Endothelial cell of umbilical vein (primary cell): ENCODE data around the gene MRC2. TPM values are rescaled to one million over a fixed set of nuclear protein-coding genes. Genes with fewer than 3 reads are reported as not detected.

Experiments
- BruUV-seq: library from RNA; stranded (reverse); fragments of 400-500 nt; replicated peaks from 2 replicates; lab custom pipeline; 2021; lab: Mats Ljungman, UMichigan
- CTCF ChIA-PET: fragments of 300-600, 350-600 bp; sonication (Branson Sonifier 250); formaldehyde crosslinking; loops from one replicate; lab custom pipeline; 2021; ENCODE audit warnings: antibody characterized with exemption, inconsistent platforms; lab: Charles Lee
- POLR2A ChIA-PET: fragments of 300-600, 350-600 bp; sonication (Branson Sonifier 250); formaldehyde crosslinking; loops from one replicate; lab custom pipeline; 2021; ENCODE audit warnings: antibody characterized with exemption, inconsistent platforms; lab: Charles Lee
- DNase-seq: peaks from one replicate; pipeline ENCODE4 v3.0.0-alpha.2; 2011; ENCODE audit warnings: low read depth, low spot score
- FAIRE-seq: peaks from 2 replicates; lab custom pipeline; 2011; peaks lifted over from hg19 to GRCh38; lab: Jason Lieb, UNC
- H2AFZ ChIP-seq: 2 replicates; pipeline ENCODE4 v1.6.0; 2012; ENCODE audit warnings: low read depth, low read length, control low read depth, inconsistent platforms
- H3K27ac ChIP-seq: 2 replicates; pipeline ENCODE4 v1.5.1; 2011; ENCODE audit warnings: low read depth, mild to moderate bottlenecking, control low read depth, low read length, moderate library complexity; ENCODE audit not compliant: insufficient read depth
- H3K27me3 ChIP-seq, 2 experiments: 2 replicates each; pipeline versions ENCODE4 v1.6.0 to v1.6.1; 2011; ENCODE audit warnings: low read length in 2 of 2, mixed read lengths in 1 of 2; ENCODE audit not compliant: control insufficient read depth in 2 of 2, insufficient read depth in 2 of 2
- H3K36me3 ChIP-seq, 2 experiments: 2 replicates in 1 of 2; 3 replicates in 1 of 2; pipeline ENCODE4 v1.5.1; 2011; ENCODE audit warnings: low read length in 2 of 2, mild to moderate bottlenecking in 1 of 2, moderate library complexity in 1 of 2; ENCODE audit not compliant: control insufficient read depth in 2 of 2, insufficient read depth in 2 of 2; ENCODE audit errors: extremely low read depth in 1 of 2
- H3K4me1 ChIP-seq: 3 replicates; pipeline ENCODE4 v1.5.1; 2011; ENCODE audit warnings: mild to moderate bottlenecking, low read length; ENCODE audit not compliant: control insufficient read depth, insufficient read depth; ENCODE audit errors: extremely low read depth
- H3K4me2 ChIP-seq: 2 replicates; pipeline ENCODE4 v1.6.1; 2011; ENCODE audit warnings: low read length, control low read depth, mixed read lengths; ENCODE audit not compliant: insufficient read depth
- H3K4me3 ChIP-seq, 3 experiments: fragments of 200-600 bp in 1 of 3; sonication (generic), shearing (Covaris generic) in 1 of 3; replicated peaks in 1 of 3; 2 replicates each; pipeline ENCODE4 v1.5.1; 2011 to 2016; ENCODE audit warnings: control low read depth in 3 of 3, low read length in 3 of 3, mild to moderate bottlenecking in 2 of 3, inconsistent platforms in 1 of 3, low read depth in 1 of 3, moderate library complexity in 1 of 3; ENCODE audit not compliant: insufficient read depth in 1 of 3
- H3K79me2 ChIP-seq: 2 replicates; pipeline ENCODE4 v1.6.0; 2012; ENCODE audit warnings: low read length, inconsistent platforms; ENCODE audit not compliant: control insufficient read depth, insufficient read depth
- H3K9ac ChIP-seq: replicated peaks from 2 replicates; pipeline ENCODE3; 2011; ENCODE audit warnings: low read length, control low read depth; ENCODE audit not compliant: insufficient read depth; ENCODE audit errors: extremely low read depth
- H3K9me1 ChIP-seq: replicated peaks from 3 replicates; pipeline ENCODE4 v1.6.0; 2011; ENCODE audit warnings: mild to moderate bottlenecking, low read length; ENCODE audit not compliant: control insufficient read depth, insufficient read depth; ENCODE audit errors: extremely low read depth
- H3K9me3 ChIP-seq: replicated peaks from 2 replicates; pipeline ENCODE4 v1.5.1; 2012; ENCODE audit warnings: low read length, inconsistent platforms; ENCODE audit not compliant: control insufficient read depth, insufficient read depth
- H4K20me1 ChIP-seq: replicated peaks from 2 replicates; pipeline ENCODE3; 2011; ENCODE audit warnings: mild to moderate bottlenecking, low read length; ENCODE audit not compliant: control insufficient read depth, insufficient read depth; ENCODE audit errors: extremely low read depth
- EZH2 ChIP-seq: IDR thresholded peaks from 2 replicates; pipeline ENCODE4 v1.6.1; 2012; ENCODE audit warnings: borderline replicate concordance, low read depth, mild to moderate bottlenecking, moderate library complexity, low read length, inconsistent platforms; ENCODE audit not compliant: severe bottlenecking
- FOS ChIP-seq: IDR thresholded peaks from 2 replicates; pipeline ENCODE4 v1.6.1; 2011; ENCODE audit warnings: mild to moderate bottlenecking, low read length, moderate library complexity, borderline replicate concordance; ENCODE audit not compliant: insufficient read depth
- GATA2 ChIP-seq: IDR thresholded peaks from 2 replicates; pipeline ENCODE4 v1.7.0; 2011; ENCODE audit warnings: low read depth, mild to moderate bottlenecking, moderate library complexity, mixed read lengths, low read length; ENCODE audit not compliant: insufficient read length, insufficient read depth
- JUN ChIP-seq: IDR thresholded peaks from 2 replicates; pipeline ENCODE4 v1.6.1; 2011; ENCODE audit warnings: borderline replicate concordance, low read depth; ENCODE audit not compliant: insufficient read length, insufficient read depth
- MYC ChIP-seq: IDR thresholded peaks from one replicate; pipeline ENCODE4 v1.6.1; 2011; ENCODE audit warnings: mild to moderate bottlenecking, low read depth, low read length
- POLR2A ChIP-seq: IDR thresholded peaks from 2 replicates; pipeline ENCODE4 v1.6.1; 2012; ENCODE audit warnings: low read depth, mild to moderate bottlenecking, control low read depth, low read length
- POLR2AphosphoS5 ChIP-seq: IDR thresholded peaks from 2 replicates; pipeline ENCODE4 v1.6.1; 2012; ENCODE audit warnings: low read depth, mild to moderate bottlenecking, control low read depth, low read length, moderate library complexity; ENCODE audit not compliant: insufficient read depth
- dilution Hi-C: fragments of 300-500 bp; cut with MboI; formaldehyde crosslinking; loops from one replicate; pipeline ENCODE4 v1.15.0; 2019; ENCODE audit warnings: low sequenced_read_pairs; ENCODE audit not compliant: extremely low pct_ligation_motif_present
- intact Hi-C: fragments of 100-400 bp; cut with micrococcal nuclease; formaldehyde crosslinking; loops from one replicate; pipeline ENCODE4 v1.10.0; 2022
- polyA plus RNA-seq, 4 experiments: library from polyadenylated mRNA; depleted of rRNA in 3 of 4; stranded (reverse) in 3 of 4; unstranded in 1 of 4; fragments of >200 nt; gene quantifications; 2 replicates each; pipeline versions ENCODE4 v1.2.1 to v1.2.3, GENCODE V29; 2011 to 2012; ENCODE audit warnings: missing spikeins in 1 of 4
- total RNA-seq: library from RNA; stranded (reverse); gene quantifications from 2 replicates; pipeline ENCODE4 v1.2.3, GENCODE V29; 2021
- TF ChIP-seq, protein P1 (sequence below), 2 donors: IDR thresholded peaks; 1 replicate in 1 of 2; 2 replicates in 1 of 2; pipeline ENCODE4 v1.5.1; 2011; ENCODE audit warnings: low read length in 2 of 2, mild to moderate bottlenecking in 2 of 2, moderate library complexity in 2 of 2, control low read depth in 1 of 2, inconsistent platforms in 1 of 2, low read depth in 1 of 2; ENCODE audit not compliant: insufficient read depth in 1 of 2; ENCODE audit errors: extremely low read depth in 1 of 2
- TF ChIP-seq, protein P2 (sequence below): IDR thresholded peaks from 2 replicates; pipeline ENCODE4 v1.6.1; 2011; ENCODE audit not compliant: insufficient read depth, insufficient read length

Gene MRC2
- total and polyA plus RNA-seq, 2 donors (not counting 3 experiments of a cell fraction or from before 2014, with no cell fraction given) = 30.6 to 52.7 TPM

DNA sequence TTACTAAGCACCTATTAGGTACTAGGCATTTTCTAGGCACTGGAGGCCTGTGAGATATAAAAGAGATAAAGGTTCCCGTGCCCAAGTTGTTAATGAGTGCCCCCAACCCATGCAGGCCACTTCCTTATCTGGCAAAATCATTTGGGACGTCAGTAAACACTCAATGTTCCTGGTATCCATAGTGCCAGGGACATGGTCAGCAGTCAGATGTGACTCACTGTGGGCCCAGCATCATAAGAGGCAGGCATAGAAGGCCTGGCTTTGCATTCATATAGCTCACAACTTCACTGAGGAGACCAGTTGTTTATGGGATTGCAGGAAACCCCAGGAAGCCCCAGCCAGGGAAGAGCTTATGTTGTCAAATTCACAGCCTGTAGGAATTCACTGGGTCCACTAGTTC lies 81.1 kb downstream of the MRC2 start:
- no TSS peak for BruUV-seq
- Histone ChIP-seq H3K27me3 (peaks cover 4 to 21% of the 10 kb centered on the region in 2 experiments), H3K4me3 (no peak overlapping the region), H3K4me1 (peaks cover 24% of the 10 kb centered on the region), H2AFZ (no peak overlapping the region), H3K79me2 (no peaks in the 10 kb centered on the region), H3K4me2 (no peak overlapping the region), H3K36me3 (no peaks in the 10 kb centered on the region), H3K9me3 (no peaks in the 10 kb centered on the region), H3K9ac (no peak overlapping the region), H3K9me1 (no peaks in the 10 kb centered on the region), H3K27ac (no peak overlapping the region), H4K20me1 (no peaks in the 10 kb centered on the region)
- intact Hi-C loops (loop anchor here (5.0 to 10.0 kb wide), 2 partner anchors 114 to 284 kb away; partner anchors contain the start of gene METTL2A), dilution Hi-C loops (no loop called here)
- POLR2A ChIA-PET = no interaction called here
- FAIRE-seq = no peak
- CTCF ChIA-PET = no interaction called here
- no peak for DNase-seq
- TF ChIP-seq, protein P1, sequence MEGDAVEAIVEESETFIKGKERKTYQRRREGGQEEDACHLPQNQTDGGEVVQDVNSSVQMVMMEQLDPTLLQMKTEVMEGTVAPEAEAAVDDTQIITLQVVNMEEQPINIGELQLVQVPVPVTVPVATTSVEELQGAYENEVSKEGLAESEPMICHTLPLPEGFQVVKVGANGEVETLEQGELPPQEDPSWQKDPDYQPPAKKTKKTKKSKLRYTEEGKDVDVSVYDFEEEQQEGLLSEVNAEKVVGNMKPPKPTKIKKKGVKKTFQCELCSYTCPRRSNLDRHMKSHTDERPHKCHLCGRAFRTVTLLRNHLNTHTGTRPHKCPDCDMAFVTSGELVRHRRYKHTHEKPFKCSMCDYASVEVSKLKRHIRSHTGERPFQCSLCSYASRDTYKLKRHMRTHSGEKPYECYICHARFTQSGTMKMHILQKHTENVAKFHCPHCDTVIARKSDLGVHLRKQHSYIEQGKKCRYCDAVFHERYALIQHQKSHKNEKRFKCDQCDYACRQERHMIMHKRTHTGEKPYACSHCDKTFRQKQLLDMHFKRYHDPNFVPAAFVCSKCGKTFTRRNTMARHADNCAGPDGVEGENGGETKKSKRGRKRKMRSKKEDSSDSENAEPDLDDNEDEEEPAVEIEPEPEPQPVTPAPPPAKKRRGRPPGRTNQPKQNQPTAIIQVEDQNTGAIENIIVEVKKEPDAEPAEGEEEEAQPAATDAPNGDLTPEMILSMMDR (IDR thresholded peaks at IDR 0.05; ENCODE audit: extremely low read depth in 1 of 2, insufficient read depth in 1 of 2, low read depth in 1 of 2, low read length in 2 of 2) = no peak
- TF ChIP-seq, protein P2, sequence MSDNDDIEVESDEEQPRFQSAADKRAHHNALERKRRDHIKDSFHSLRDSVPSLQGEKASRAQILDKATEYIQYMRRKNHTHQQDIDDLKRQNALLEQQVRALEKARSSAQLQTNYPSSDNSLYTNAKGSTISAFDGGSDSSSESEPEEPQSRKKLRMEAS = no peak
- TF ChIP-seq POLR2AphosphoS5 = no peak
- no peak for TF ChIP-seq FOS
- no peak for TF ChIP-seq MYC
- no peak for TF ChIP-seq POLR2A
- TF ChIP-seq EZH2 = no peak
- no peak for TF ChIP-seq JUN
- no peak for TF ChIP-seq GATA2
